ENCODE measurements around the gene TNIP1.

TNIP1 gene

GRCh38 chr5:151002681-151003502 lies 77.9 kb downstream of the TNIP1 start:
- no peak for DNase-seq (ENCODE audit: low read depth in 1 of 2, low spot score in 1 of 2)

GRCh38 chr5:151002250-151002649 lies 78.6 kb downstream of the TNIP1 start:
- DNase-seq (ENCODE audit: low read depth in 1 of 2, low spot score in 1 of 2): no peak

- DNase-seq (ENCODE audit: low read depth in 1 of 2, low spot score in 1 of 2): no peak
Observed at GRCh38 chr5:151001436-151001835, 79.4 kb downstream of the TNIP1 start.

GRCh38 chr5:150999704-151000442 lies 81.0 kb downstream of the TNIP1 start:
- no peak for DNase-seq (ENCODE audit: low read depth in 1 of 2, low spot score in 1 of 2)

- no peak for DNase-seq (ENCODE audit: low read depth in 1 of 2, low spot score in 1 of 2)
Observed at GRCh38 chr5:150993826-150994412, 86.9 kb downstream of the TNIP1 start.

GRCh38 chr5:150993422-150993821 lies 87.4 kb downstream of the TNIP1 start:
- no peak for DNase-seq (ENCODE audit: low read depth in 1 of 2, low spot score in 1 of 2)

GRCh38 chr5:150992705-150993104 lies 88.1 kb downstream of the TNIP1 start:
- no peak for DNase-seq (ENCODE audit: low read depth in 1 of 2, low spot score in 1 of 2)

GRCh38 chr5:150989695-150990094 lies 91.1 kb downstream of the TNIP1 start:
- DNase-seq (ENCODE audit: low read depth in 1 of 2, low spot score in 1 of 2): no peak

- DNase-seq (ENCODE audit: low read depth in 1 of 2, low spot score in 1 of 2): no peak
Observed at GRCh38 chr5:150987746-150988145, 93.1 kb downstream of the TNIP1 start.
